GM12873 (cell line): ENCODE measurements around the gene TNRC6B.

Experiments used
- TF ChIP-seq, protein P1 (sequence below): IDR thresholded peaks from 2 replicates; pipeline ENCODE4 v1.5.1; 2012; ENCODE audit warnings: low read depth, mild to moderate bottlenecking, moderate library complexity, low read length, control low read depth; ENCODE audit not compliant: insufficient read depth; ENCODE audit errors: missing control alignments

Gene TNRC6B

DNA sequence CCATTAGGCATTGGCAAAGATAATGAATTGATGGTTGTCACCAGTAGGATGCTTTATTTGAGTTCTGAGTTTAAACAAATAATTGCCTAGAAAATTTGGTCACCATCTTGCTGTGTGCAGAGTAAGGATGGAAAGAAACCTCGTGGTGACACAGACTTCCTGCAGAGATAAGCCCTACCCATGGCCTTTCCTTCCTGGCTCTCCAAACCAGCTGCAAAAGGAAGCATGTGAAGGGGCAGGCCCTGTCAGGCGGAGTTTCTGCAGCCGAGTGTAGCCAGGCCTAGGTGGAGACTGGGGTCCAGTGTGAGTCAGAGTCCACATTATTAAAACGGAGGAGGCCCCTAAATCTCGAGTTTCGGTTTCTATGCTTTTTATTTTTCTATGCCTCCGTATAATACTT is 85.5 kb downstream of the TNRC6B start:
- TF ChIP-seq, protein P1, sequence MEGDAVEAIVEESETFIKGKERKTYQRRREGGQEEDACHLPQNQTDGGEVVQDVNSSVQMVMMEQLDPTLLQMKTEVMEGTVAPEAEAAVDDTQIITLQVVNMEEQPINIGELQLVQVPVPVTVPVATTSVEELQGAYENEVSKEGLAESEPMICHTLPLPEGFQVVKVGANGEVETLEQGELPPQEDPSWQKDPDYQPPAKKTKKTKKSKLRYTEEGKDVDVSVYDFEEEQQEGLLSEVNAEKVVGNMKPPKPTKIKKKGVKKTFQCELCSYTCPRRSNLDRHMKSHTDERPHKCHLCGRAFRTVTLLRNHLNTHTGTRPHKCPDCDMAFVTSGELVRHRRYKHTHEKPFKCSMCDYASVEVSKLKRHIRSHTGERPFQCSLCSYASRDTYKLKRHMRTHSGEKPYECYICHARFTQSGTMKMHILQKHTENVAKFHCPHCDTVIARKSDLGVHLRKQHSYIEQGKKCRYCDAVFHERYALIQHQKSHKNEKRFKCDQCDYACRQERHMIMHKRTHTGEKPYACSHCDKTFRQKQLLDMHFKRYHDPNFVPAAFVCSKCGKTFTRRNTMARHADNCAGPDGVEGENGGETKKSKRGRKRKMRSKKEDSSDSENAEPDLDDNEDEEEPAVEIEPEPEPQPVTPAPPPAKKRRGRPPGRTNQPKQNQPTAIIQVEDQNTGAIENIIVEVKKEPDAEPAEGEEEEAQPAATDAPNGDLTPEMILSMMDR = no peak

DNA sequence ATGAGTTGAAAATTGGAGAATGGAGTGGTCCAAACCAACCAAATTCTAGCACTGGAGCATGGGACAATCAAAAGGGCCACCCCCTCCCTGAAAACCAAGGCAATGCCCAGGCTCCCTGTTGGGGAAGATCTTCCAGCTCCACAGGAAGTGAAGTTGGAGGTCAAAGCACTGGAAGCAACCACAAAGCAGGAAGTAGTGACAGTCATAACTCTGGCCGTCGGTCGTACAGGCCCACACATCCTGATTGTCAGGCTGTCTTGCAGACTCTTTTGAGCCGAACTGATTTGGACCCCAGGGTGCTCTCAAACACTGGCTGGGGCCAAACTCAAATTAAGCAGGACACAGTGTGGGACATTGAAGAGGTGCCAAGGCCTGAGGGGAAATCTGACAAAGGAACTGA is 88.1 kb downstream of the TNRC6B start:
- TF ChIP-seq, protein P1 = no peak

DNA sequence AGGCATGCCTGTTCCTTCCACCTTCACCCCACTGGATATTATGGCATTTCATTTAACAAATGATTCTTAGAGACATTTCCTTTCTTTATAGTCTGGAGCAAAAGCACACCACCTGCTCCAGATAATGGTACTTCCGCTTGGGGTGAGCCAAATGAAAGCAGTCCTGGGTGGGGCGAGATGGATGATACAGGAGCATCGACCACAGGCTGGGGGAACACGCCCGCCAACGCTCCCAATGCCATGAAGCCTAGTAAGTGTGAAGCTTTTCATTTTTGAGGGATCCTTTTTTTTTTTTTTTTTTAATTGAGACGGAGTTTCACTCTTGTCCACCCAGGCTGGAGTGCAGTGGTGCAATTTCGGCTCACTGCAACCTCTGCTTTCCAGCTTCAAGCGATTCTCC is 92.3 kb downstream of the TNRC6B start:
- TF ChIP-seq, protein P1 = no peak

DNA sequence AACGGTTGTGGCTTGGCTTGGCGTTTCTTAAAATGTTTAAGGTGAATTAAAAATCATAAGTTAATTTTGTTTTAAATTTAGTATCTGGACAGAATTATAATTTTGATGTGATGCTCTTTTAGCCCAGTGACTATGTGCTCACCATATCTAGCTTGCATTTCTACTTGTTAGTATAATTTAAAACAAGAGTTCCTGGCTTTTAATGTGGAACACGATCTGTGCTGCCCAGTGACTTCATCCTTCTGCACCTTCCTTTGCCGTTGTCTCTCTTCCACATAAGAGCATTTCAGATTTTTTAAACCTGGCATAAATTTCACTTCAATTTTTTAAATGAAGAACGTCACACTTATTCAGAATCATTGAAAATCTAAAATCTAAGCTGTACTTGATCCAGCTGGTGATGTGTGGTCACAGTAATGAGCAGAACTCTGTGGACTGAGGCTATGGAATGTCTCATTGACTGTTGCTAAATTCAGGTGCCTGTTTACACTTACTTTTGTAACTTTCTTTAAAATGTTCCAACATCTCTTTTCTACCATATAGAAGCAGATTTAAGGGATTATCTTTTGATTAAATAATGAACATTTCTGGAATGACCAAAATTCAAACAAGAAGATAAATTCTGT is 93.1 kb downstream of the TNRC6B start:
- TF ChIP-seq, protein P1 = no peak

DNA sequence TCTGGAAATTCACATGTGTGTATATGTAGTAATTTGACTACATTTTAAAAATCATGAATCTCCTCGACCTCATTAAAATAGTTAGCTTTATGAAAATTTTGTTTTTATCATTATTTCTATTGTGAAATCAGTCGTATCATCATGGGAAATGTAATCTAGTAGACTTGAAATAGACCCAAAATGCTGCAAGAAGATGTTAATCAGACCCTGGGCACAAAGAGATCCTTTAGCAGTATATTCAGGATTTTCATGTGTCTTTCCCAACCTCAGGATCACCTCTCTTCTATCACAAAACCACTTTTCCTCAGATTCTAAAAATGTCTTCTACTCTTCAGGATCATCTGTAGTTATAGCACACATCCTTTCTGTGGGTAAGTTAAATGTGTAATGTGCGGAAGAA is 93.7 kb downstream of the TNRC6B start:
- TF ChIP-seq, protein P1 = no peak

DNA sequence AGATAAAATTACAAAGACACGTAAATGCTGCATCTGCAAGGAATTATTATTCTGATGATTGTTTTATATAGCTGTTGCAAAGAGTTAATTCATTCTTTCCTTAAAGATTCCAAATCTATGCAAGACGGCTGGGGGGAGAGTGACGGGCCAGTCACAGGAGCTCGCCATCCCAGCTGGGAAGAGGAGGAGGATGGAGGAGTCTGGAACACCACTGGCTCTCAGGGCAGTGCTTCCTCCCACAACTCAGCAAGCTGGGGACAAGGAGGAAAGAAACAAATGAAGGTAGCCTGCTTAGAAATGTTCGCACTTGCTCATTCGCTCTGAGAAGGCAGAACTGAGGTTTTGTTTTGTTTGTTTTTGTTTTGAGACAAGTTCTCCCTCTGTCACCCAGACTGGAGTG is 95.6 kb downstream of the TNRC6B start:
- TF ChIP-seq, protein P1 = no peak

DNA sequence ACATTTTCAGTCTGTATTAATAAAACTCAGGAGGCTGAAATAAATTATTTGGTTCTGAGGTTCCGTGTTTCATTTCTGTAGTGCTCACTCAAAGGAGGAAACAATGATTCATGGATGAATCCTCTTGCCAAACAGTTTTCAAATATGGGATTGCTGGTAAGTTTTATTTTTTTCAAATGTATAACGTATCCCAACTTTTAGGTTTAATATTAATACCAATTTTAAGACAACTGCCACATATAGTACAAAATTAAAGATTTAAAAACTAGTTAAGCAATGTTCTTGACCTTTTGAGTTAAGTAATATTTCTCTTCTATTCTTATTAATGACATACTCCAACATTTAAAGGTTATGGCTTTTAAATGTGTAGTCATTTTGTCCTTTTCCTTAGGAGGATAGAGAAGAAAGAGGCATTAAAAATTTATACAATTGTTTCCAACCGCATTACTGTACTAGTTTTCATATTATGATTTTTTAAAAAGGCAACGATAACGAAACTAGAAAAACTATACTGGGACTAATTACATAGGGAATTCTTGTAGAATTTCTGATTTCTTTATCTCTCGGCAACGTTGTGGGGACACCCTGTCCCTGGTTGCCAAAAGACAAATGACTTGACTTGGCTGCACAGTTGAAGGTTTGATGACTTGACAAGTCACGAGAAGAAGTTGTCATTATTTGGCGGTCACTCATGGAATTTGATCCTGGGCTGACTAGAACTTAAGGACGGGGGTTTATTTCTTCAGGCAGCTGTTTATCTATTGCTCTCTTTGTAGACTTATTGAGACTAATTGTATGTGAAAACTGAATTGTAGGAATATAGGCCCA is 99.5 kb downstream of the TNRC6B start:
- TF ChIP-seq, protein P1 = no peak
